K562 (cell line): Measurements from ENCODE around the gene KHNYN. TPM values are rescaled to one million over a fixed set of nuclear protein-coding genes. Genes with fewer than 3 reads are reported as not detected.

Source experiments
- ATAC-seq: fragments of 200-7000 bp; cut with Tn5 transposase; 3 replicates; pipeline ENCODE4 v1.9.1; 2020; ENCODE audit warnings: moderate library complexity
- BruUV-seq: library from RNA; stranded (reverse); fragments of 400-500 nt; replicated peaks from 2 replicates; lab custom pipeline; 2021; lab: Mats Ljungman, UMichigan
- CTCF ChIA-PET: fragments of 300-600 bp; formaldehyde crosslinking; extraction: SDS; loops from one replicate; lab custom pipeline; 2021; ENCODE audit warnings: low intra/inter-chr PET ratio; lab: Yijun Ruan, JAX
- POLR2A ChIA-PET: fragments of 300-600, 350-650 bp; sonication (Branson Sonifier 250); formaldehyde crosslinking; extraction: SDS; loops from one replicate; lab custom pipeline; 2021; ENCODE audit warnings: antibody characterized with exemption, inconsistent platforms; lab: Yijun Ruan, JAX
- DNase-seq, 4 experiments: peaks; one replicate each; pipeline versions ENCODE4 v3.0.0 to v3.0.0-alpha.2; 2011 to 2018; ENCODE audit warnings: low spot score in 3 of 4, mixed read lengths in 3 of 4; ENCODE audit errors: extremely low read depth in 1 of 4
- FAIRE-seq: peaks from 2 replicates; lab custom pipeline; 2011; peaks lifted over from hg19 to GRCh38; lab: Jason Lieb, UNC
- H2AFZ ChIP-seq: 2 replicates; pipeline ENCODE4 v1.6.0; 2011; ENCODE audit warnings: low read depth, low read length, control low read depth, inconsistent platforms
- H3K27ac ChIP-seq: fragments of 200-600 bp; 3 replicates; pipeline ENCODE4 v1.8.0; 2011; ENCODE audit warnings: low read depth, mild to moderate bottlenecking, control low read depth, inconsistent platforms, low read length, moderate library complexity, mixed read lengths; ENCODE audit errors: extremely low read depth
- H3K27me3 ChIP-seq, 2 experiments: fragments of 300-600 bp in 1 of 2; 2 replicates in 1 of 2; 3 replicates in 1 of 2; pipeline versions ENCODE4 v1.6.0 to v1.8.0; 2011; ENCODE audit warnings: inconsistent platforms in 2 of 2, low read length in 2 of 2, mild to moderate bottlenecking in 1 of 2, mixed read lengths in 1 of 2, moderate library complexity in 1 of 2; ENCODE audit not compliant: control insufficient read depth in 2 of 2, insufficient read depth in 2 of 2
- H3K36me3 ChIP-seq: fragments of 300-600 bp; 3 replicates; pipeline ENCODE4 v1.8.0; 2011; ENCODE audit warnings: mild to moderate bottlenecking, low read length, inconsistent platforms; ENCODE audit not compliant: control insufficient read depth, insufficient read depth
- H3K4me1 ChIP-seq, 2 experiments: fragments of 200-600 bp in 1 of 2; replicated peaks in 1 of 2; 2 replicates in 1 of 2; 3 replicates in 1 of 2; pipeline versions ENCODE4 v1.5.1 to v1.8.0; 2011; ENCODE audit warnings: inconsistent platforms in 2 of 2, low read length in 2 of 2, mild to moderate bottlenecking in 1 of 2, mixed read lengths in 1 of 2, moderate library complexity in 1 of 2; ENCODE audit not compliant: control insufficient read depth in 2 of 2, insufficient read depth in 2 of 2
- H3K4me2 ChIP-seq: 2 replicates; pipeline ENCODE4 v1.6.1; 2011; ENCODE audit warnings: low read length, control low read depth, inconsistent platforms, mixed read lengths; ENCODE audit not compliant: insufficient read depth
- H3K4me3 ChIP-seq: fragments of 200-600 bp; sonication (generic), shearing (Covaris generic); 2 replicates; pipeline ENCODE4 v1.5.1; 2016; ENCODE audit warnings: control low read depth, inconsistent platforms
- H3K79me2 ChIP-seq: fragments of 200-600 bp; 3 replicates; pipeline ENCODE4 v1.8.0; 2011; ENCODE audit warnings: low read length, inconsistent platforms; ENCODE audit not compliant: control insufficient read depth, insufficient read depth
- H3K9ac ChIP-seq, 2 experiments: 2 replicates each; pipeline versions ENCODE4 v1.6.0 to v1.6.1; 2011; ENCODE audit warnings: low read depth in 2 of 2, low read length in 2 of 2, control low read depth in 1 of 2, inconsistent platforms in 1 of 2, mild to moderate bottlenecking in 1 of 2, mixed read lengths in 1 of 2; ENCODE audit not compliant: insufficient read depth in 1 of 2
- H3K9me1 ChIP-seq: one replicate; pipeline ENCODE4 v1.6.0; 2011; ENCODE audit warnings: inconsistent platforms, mild to moderate bottlenecking, low read length, moderate library complexity; ENCODE audit not compliant: control insufficient read depth, insufficient read depth
- H3K9me3 ChIP-seq: replicated peaks from 2 replicates; pipeline ENCODE4 v1.5.1; 2011; ENCODE audit warnings: low read depth, low read length, inconsistent platforms; ENCODE audit not compliant: control insufficient read depth, insufficient read depth
- H4K20me1 ChIP-seq: replicated peaks from 2 replicates; pipeline ENCODE4 v1.6.1; 2011; ENCODE audit warnings: low read length, inconsistent platforms, mixed read lengths; ENCODE audit not compliant: control insufficient read depth, insufficient read depth
- ARHGAP35 ChIP-seq: fragments of 450-650 bp; IDR thresholded peaks from 2 replicates; pipeline ENCODE4 v1.6.1; 2018; ENCODE audit not compliant: partially characterized antibody
- CAMTA2 ChIP-seq: fragments of 250-450 bp; sonication (Bioruptor Pico); conservative IDR thresholded peaks from 2 replicates; pipeline ENCODE4 v1.5.1; 2022
- CBX5 ChIP-seq: IDR thresholded peaks from 2 replicates; pipeline ENCODE4 v1.6.1; 2014; ENCODE audit warnings: low read depth, borderline replicate concordance
- CREB5 ChIP-seq: fragments of 250-450 bp; sonication (Bioruptor Pico); IDR thresholded peaks from 2 replicates; pipeline ENCODE4 v1.5.0; 2020; ENCODE audit warnings: mild to moderate bottlenecking
- HDAC8 ChIP-seq: fragments of 450-650 bp; IDR thresholded peaks from 2 replicates; pipeline ENCODE4 v1.6.1; 2016; ENCODE audit warnings: mild to moderate bottlenecking, missing genetic modification characterization, moderate library complexity, missing compliant biosample characterization
- NFIX ChIP-seq: fragments of 250-450 bp; sonication (Bioruptor Pico); IDR thresholded peaks from 2 replicates; pipeline ENCODE4 v1.4.0; 2020; ENCODE audit warnings: low read depth, mild to moderate bottlenecking, moderate library complexity
- NFXL1 ChIP-seq: fragments of 450-650 bp; formaldehyde crosslinking; IDR thresholded peaks from 2 replicates; pipeline ENCODE4 v1.4.0; 2021; ENCODE audit warnings: mild to moderate bottlenecking
- SLC30A9 ChIP-seq: fragments of 250-450 bp; sonication (Bioruptor Pico); IDR thresholded peaks from 2 replicates; pipeline ENCODE4 v1.8.0; 2022; ENCODE audit warnings: mild to moderate bottlenecking, moderate library complexity
- SRSF9 ChIP-seq: fragments of 200-400 bp; formaldehyde crosslinking; IDR thresholded peaks from 2 replicates; pipeline ENCODE4 v1.6.1; 2017; ENCODE audit warnings: low read depth, low read length, borderline replicate concordance
- ZBED1 ChIP-seq: IDR thresholded peaks from 2 replicates; pipeline ENCODE4 v1.6.1; 2014
- ZFP36 ChIP-seq: fragments of 150-350 bp; IDR thresholded peaks from 2 replicates; pipeline ENCODE4 v1.6.1; 2018; ENCODE audit warnings: low read length, low read depth; ENCODE audit not compliant: partially characterized antibody
- ZNF316 ChIP-seq: fragments of 450-650 bp; IDR thresholded peaks from 2 replicates; pipeline ENCODE4 v1.6.1; 2016
- WGBS: fragments of 100-300 bp; shearing (Covaris generic); methylation state at CpG from one replicate; pipeline ENCODE4 v1.1.6; 2016; ENCODE audit warnings: low coverage, mixed read lengths; ENCODE audit not compliant: insufficient coverage; ENCODE audit errors: missing lambda C conversion rate; 5-methylcytosine and 5-hydroxymethylcytosine counted together
- in situ Hi-C: fragments of 300-500 bp; cut with MboI; formaldehyde crosslinking; loops from 4 replicates; pipeline ENCODE4 v1.15.0; 2018; ENCODE audit warnings: inconsistent platforms, mixed read lengths
- intact Hi-C: fragments of 100-400 bp; cut with micrococcal nuclease; formaldehyde crosslinking; loops from 2 replicates; pipeline ENCODE4 v1.14.2; 2022
- polyA plus RNA-seq, 8 experiments: library from polyadenylated mRNA; depleted of rRNA in 4 of 8; stranded (reverse) in 5 of 8; unstranded in 3 of 8; fragments of >200 nt; fragmentation: Nextera tagmentation in 2 of 8; fragmentation: Illumina TruSeq in 1 of 8; extraction: Ambion mirVana in 2 of 8; extraction: Trizol in 1 of 8; gene quantifications; 2 replicates each; pipeline versions ENCODE4 v1.2.1 to v1.2.3, GENCODE V29; 2011 to 2014; ENCODE audit warnings: inconsistent platforms in 1 of 8, missing spikeins in 1 of 8
- total RNA-seq, 7 experiments: library from RNA; depleted of rRNA in 6 of 7; stranded (reverse); fragments of >200 nt in 6 of 7; fragmentation: Illumina TruSeq in 2 of 7; extraction: Trizol in 2 of 7; gene quantifications; 2 replicates each; pipeline versions ENCODE4 v1.2.1 to v1.2.3, GENCODE V29; 2011 to 2021; ENCODE audit warnings: low replicate concordance in 1 of 7
- TF ChIP-seq, protein P1 (sequence below): fragments of 450-650 bp; IDR thresholded peaks from 2 replicates; pipeline ENCODE4 v1.6.1; 2016; ENCODE audit warnings: low read depth, mild to moderate bottlenecking, moderate library complexity
- TF ChIP-seq, protein P2 (sequence below): fragments of 450-650 bp; IDR thresholded peaks from one replicate; pipeline ENCODE4 v1.6.1; 2018; ENCODE audit warnings: mild to moderate bottlenecking, moderate library complexity; ENCODE audit not compliant: partially characterized antibody
- TF ChIP-seq, protein P3 (sequence below): sonication (generic); formaldehyde crosslinking; IDR thresholded peaks from 2 replicates; pipeline ENCODE4 v1.8.0; 2022; ENCODE audit warnings: missing genetic modification reagents, mild to moderate bottlenecking, borderline replicate concordance
- TF ChIP-seq, protein P4 (sequence below): fragments of 450-650 bp; formaldehyde crosslinking; IDR thresholded peaks from 2 replicates; pipeline ENCODE4 v1.4.0; 2020; ENCODE audit warnings: mild to moderate bottlenecking, mixed read lengths
- TF ChIP-seq, protein P5 (sequence below): sonication (generic); formaldehyde crosslinking; IDR thresholded peaks from 2 replicates; pipeline ENCODE4 v1.8.1; 2022; ENCODE audit warnings: missing genetic modification reagents

KHNYN gene
- total and polyA plus RNA-seq, 9 of the 15 experiments (the other 6 are each of a cell fraction or from before 2014, with no cell fraction given), result 0.76 to 26.0 (median 14.1) TPM

GRCh38 chr14:24473211-24473610 is 43.5 kb downstream of the KHNYN start:
- ATAC-seq (no peak), FAIRE-seq (no peak), DNase-seq (no peak)
- intact Hi-C loops (no loop called here), in situ Hi-C loops (no loop called here)
- Histone ChIP-seq H3K36me3 (no peaks in the 10 kb centered on the region), H3K9ac (no peak overlapping the region), H3K9me3 (no peaks in the 10 kb centered on the region), H3K4me3 (no peak overlapping the region), H3K4me1 (no peaks in the 10 kb centered on the region), H3K4me2 (no peak overlapping the region), H3K9me1 (no peaks in the 10 kb centered on the region), H3K27me3 (no peaks in the 10 kb centered on the region), H3K27ac (no peak overlapping the region), H3K79me2 (no peaks in the 10 kb centered on the region), H2AFZ (no peak overlapping the region), H4K20me1 (no peaks in the 10 kb centered on the region)
- CTCF ChIA-PET, result no interaction called here
- 13% methylated on average over 6 of the region's 12 CpGs for WGBS
- BruUV-seq, result no TSS peak
- POLR2A ChIA-PET, result no interaction called here
- no peak for TF ChIP-seq SRSF9
- TF ChIP-seq, protein P1, sequence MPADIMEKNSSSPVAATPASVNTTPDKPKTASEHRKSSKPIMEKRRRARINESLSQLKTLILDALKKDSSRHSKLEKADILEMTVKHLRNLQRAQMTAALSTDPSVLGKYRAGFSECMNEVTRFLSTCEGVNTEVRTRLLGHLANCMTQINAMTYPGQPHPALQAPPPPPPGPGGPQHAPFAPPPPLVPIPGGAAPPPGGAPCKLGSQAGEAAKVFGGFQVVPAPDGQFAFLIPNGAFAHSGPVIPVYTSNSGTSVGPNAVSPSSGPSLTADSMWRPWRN, result no peak
- TF ChIP-seq ZFP36, result no peak
- TF ChIP-seq CAMTA2 (CRISPR knock-in tag), result no peak
- no peak for TF ChIP-seq NFIX
- TF ChIP-seq ZNF316, result no peak
- no peak for TF ChIP-seq HDAC8 (tag)
- TF ChIP-seq, protein P2, sequence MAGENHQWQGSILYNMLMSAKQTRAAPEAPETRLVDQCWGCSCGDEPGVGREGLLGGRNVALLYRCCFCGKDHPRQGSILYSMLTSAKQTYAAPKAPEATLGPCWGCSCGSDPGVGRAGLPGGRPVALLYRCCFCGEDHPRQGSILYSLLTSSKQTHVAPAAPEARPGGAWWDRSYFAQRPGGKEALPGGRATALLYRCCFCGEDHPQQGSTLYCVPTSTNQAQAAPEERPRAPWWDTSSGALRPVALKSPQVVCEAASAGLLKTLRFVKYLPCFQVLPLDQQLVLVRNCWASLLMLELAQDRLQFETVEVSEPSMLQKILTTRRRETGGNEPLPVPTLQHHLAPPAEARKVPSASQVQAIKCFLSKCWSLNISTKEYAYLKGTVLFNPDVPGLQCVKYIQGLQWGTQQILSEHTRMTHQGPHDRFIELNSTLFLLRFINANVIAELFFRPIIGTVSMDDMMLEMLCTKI, result no peak
- TF ChIP-seq CREB5 (CRISPR knock-in tag), result no peak
- TF ChIP-seq, protein P3, sequence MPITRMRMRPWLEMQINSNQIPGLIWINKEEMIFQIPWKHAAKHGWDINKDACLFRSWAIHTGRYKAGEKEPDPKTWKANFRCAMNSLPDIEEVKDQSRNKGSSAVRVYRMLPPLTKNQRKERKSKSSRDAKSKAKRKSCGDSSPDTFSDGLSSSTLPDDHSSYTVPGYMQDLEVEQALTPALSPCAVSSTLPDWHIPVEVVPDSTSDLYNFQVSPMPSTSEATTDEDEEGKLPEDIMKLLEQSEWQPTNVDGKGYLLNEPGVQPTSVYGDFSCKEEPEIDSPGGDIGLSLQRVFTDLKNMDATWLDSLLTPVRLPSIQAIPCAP, result no peak
- no peak for TF ChIP-seq SLC30A9
- TF ChIP-seq, protein P4, sequence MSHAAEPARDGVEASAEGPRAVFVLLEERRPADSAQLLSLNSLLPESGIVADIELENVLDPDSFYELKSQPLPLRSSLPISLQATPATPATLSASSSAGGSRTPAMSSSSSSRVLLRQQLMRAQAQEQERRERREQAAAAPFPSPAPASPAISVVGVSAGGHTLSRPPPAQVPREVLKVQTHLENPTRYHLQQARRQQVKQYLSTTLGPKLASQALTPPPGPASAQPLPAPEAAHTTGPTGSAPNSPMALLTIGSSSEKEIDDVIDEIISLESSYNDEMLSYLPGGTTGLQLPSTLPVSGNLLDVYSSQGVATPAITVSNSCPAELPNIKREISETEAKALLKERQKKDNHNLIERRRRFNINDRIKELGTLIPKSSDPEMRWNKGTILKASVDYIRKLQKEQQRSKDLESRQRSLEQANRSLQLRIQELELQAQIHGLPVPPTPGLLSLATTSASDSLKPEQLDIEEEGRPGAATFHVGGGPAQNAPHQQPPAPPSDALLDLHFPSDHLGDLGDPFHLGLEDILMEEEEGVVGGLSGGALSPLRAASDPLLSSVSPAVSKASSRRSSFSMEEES (CRISPR knock-in tag), result no peak
- TF ChIP-seq ARHGAP35, result no peak
- TF ChIP-seq CBX5, result no peak
- TF ChIP-seq NFXL1 (CRISPR knock-in tag), result no peak
- TF ChIP-seq, protein P5, sequence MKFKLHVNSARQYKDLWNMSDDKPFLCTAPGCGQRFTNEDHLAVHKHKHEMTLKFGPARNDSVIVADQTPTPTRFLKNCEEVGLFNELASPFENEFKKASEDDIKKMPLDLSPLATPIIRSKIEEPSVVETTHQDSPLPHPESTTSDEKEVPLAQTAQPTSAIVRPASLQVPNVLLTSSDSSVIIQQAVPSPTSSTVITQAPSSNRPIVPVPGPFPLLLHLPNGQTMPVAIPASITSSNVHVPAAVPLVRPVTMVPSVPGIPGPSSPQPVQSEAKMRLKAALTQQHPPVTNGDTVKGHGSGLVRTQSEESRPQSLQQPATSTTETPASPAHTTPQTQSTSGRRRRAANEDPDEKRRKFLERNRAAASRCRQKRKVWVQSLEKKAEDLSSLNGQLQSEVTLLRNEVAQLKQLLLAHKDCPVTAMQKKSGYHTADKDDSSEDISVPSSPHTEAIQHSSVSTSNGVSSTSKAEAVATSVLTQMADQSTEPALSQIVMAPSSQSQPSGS (CRISPR knock-in tag), result no peak
- no peak for TF ChIP-seq ZBED1
